Hepatocyte (in vitro differentiated cells): ENCODE data around the gene YJEFN3. TPM values are rescaled to one million over a fixed set of nuclear protein-coding genes. Genes with fewer than 3 reads are reported as not detected.

Source experiments
- DNase-seq: peaks from one replicate; pipeline ENCODE4 v3.0.0-alpha.2; 2016; ENCODE audit warnings: low spot score
- H2AFZ ChIP-seq: fragments of 200-600 bp; sonication (generic); 2 replicates; pipeline ENCODE4 v1.6.0; 2016; ENCODE audit warnings: antibody characterized with exemption, mild to moderate bottlenecking
- H3K27ac ChIP-seq: fragments of 200-600 bp; sonication (generic); 2 replicates; pipeline ENCODE4 v1.5.1; 2016; ENCODE audit warnings: mild to moderate bottlenecking
- H3K27me3 ChIP-seq: fragments of 200-600 bp; sonication (generic); 2 replicates; pipeline ENCODE4 v1.6.1; 2016
- H3K36me3 ChIP-seq: fragments of 200-600 bp; sonication (generic); replicated peaks from 2 replicates; pipeline ENCODE4 v1.5.1; 2016; ENCODE audit warnings: low read depth; ENCODE audit not compliant: insufficient read depth
- H3K4me1 ChIP-seq: fragments of 200-600 bp; sonication (generic); 2 replicates; pipeline ENCODE4 v1.5.1; 2016; ENCODE audit warnings: mild to moderate bottlenecking, moderate library complexity; ENCODE audit not compliant: insufficient read depth
- H3K4me2 ChIP-seq: fragments of 200-600 bp; sonication (generic); 2 replicates; pipeline ENCODE4 v1.6.0; 2016
- H3K4me3 ChIP-seq: fragments of 200-600 bp; sonication (generic); 2 replicates; pipeline ENCODE4 v1.5.1; 2016; ENCODE audit warnings: mild to moderate bottlenecking
- H3K79me2 ChIP-seq: fragments of 200-600 bp; sonication (generic); 2 replicates; pipeline ENCODE4 v1.6.0; 2017; ENCODE audit warnings: mild to moderate bottlenecking
- H3K9me2 ChIP-seq: fragments of 200-600 bp; sonication (generic); replicated peaks from 2 replicates; pipeline ENCODE4 v1.6.0; 2017; ENCODE audit warnings: mild to moderate bottlenecking; ENCODE audit not compliant: insufficient read depth
- H3K9me3 ChIP-seq: fragments of 200-600 bp; sonication (generic); 2 replicates; pipeline ENCODE4 v1.5.1; 2016; ENCODE audit warnings: low read depth, mild to moderate bottlenecking
- H4K20me1 ChIP-seq: fragments of 200-600 bp; sonication (generic); 2 replicates; pipeline ENCODE4 v1.6.0; 2016; ENCODE audit warnings: mild to moderate bottlenecking; ENCODE audit not compliant: insufficient read depth, poor library complexity, severe bottlenecking
- EZH2 ChIP-seq: fragments of 200-600 bp; sonication (generic); IDR thresholded peaks from 2 replicates; pipeline ENCODE4 v1.6.1; 2016; ENCODE audit warnings: antibody characterized with exemption, mild to moderate bottlenecking, borderline replicate concordance
- EZH2phosphoT487 ChIP-seq: fragments of 200-600 bp; sonication (generic); IDR thresholded peaks from one replicate; pipeline ENCODE4 v1.6.1; 2018; ENCODE audit warnings: antibody characterized with exemption, mild to moderate bottlenecking, low read depth, moderate library complexity; ENCODE audit not compliant: unreplicated experiment, severe bottlenecking
- WGBS: methylation state at CpG from one replicate; pipeline ENCODE4 v1.1.6; 2016; ENCODE audit warnings: low lambda C conversion rate; ENCODE audit errors: missing lambda C conversion rate; 5-methylcytosine and 5-hydroxymethylcytosine counted together
- polyA plus RNA-seq: library from polyadenylated mRNA; unstranded; fragments of >200 nt; fragmentation: Nextera tagmentation; extraction: Ambion mirVana; gene quantifications from 2 replicates; pipeline ENCODE4 v1.2.1, GENCODE V29; 2016
- total RNA-seq: library from RNA; depleted of rRNA; stranded (reverse); fragments of >200 nt; gene quantifications from 2 replicates; pipeline ENCODE4 v1.2.3, GENCODE V29; 2014
- TF ChIP-seq, protein P1 (sequence below): fragments of 200-600 bp; sonication (generic); IDR thresholded peaks from 2 replicates; pipeline ENCODE4 v1.5.1; 2016; ENCODE audit warnings: antibody characterized with exemption, mild to moderate bottlenecking; ENCODE audit not compliant: poor library complexity

Gene YJEFN3
- total and polyA plus RNA-seq, 2 experiments from 2014 or later, result 3.0 to 12.5 TPM

DNA sequence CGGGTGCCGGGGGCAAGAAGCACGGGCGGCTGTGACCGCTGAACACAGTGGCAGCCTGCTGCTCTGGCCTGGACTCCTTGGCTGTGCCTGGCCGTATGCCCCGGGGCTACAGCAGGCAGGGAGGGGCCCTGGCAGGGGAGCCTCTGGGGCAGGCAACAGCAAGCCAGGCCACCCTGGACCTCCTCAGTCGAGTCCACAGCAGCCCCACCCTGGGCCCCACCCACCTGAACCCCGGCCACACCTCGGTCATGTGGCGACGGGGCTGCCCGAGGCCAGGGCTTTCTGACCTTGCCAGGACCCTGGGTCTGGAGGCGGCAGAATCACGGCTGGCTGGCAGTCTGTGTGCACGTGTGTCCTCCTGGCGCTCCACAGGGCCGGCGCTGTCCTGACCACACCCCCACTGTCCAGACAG lies 18.0 kb downstream of the YJEFN3 start:
- 87% methylated on average over 18 of the region's 19 CpGs for WGBS
- no peaks in the 10 kb centered on the region for H4K20me1 ChIP-seq
- H3K4me2 ChIP-seq, result no peak overlapping the region
- H3K9me2 ChIP-seq, result no peaks in the 10 kb centered on the region
- no peaks in the 10 kb centered on the region for H3K36me3 ChIP-seq
- H3K27me3 ChIP-seq, result no peaks in the 10 kb centered on the region
- H3K27ac ChIP-seq, result no peak overlapping the region
- H3K9me3 ChIP-seq, result no peaks in the 10 kb centered on the region
- no peak for DNase-seq
- H3K4me3 ChIP-seq, result no peak overlapping the region
- no peaks in the 10 kb centered on the region for H3K79me2 ChIP-seq
- H3K4me1 ChIP-seq, result peaks cover 7% of the 10 kb centered on the region
- TF ChIP-seq EZH2phosphoT487, result no peak
- H2AFZ ChIP-seq, result no peak overlapping the region

GRCh38 chr19:19547674-19548336 lies 19.1 kb downstream of the YJEFN3 start:
- Histone ChIP-seq H3K9me3 (no peaks in the 10 kb centered on the region), H3K27ac (no peak overlapping the region), H3K27me3 (no peaks in the 10 kb centered on the region), H3K4me3 (no peak overlapping the region), H3K4me1 (peaks cover 7% of the 10 kb centered on the region), H3K9me2 (no peaks in the 10 kb centered on the region), H3K4me2 (no peak overlapping the region), H3K79me2 (no peaks in the 10 kb centered on the region), H3K36me3 (no peaks in the 10 kb centered on the region), H2AFZ (no peak overlapping the region), H4K20me1 (no peaks in the 10 kb centered on the region)
- no peak for TF ChIP-seq EZH2
- TF ChIP-seq, protein P1, sequence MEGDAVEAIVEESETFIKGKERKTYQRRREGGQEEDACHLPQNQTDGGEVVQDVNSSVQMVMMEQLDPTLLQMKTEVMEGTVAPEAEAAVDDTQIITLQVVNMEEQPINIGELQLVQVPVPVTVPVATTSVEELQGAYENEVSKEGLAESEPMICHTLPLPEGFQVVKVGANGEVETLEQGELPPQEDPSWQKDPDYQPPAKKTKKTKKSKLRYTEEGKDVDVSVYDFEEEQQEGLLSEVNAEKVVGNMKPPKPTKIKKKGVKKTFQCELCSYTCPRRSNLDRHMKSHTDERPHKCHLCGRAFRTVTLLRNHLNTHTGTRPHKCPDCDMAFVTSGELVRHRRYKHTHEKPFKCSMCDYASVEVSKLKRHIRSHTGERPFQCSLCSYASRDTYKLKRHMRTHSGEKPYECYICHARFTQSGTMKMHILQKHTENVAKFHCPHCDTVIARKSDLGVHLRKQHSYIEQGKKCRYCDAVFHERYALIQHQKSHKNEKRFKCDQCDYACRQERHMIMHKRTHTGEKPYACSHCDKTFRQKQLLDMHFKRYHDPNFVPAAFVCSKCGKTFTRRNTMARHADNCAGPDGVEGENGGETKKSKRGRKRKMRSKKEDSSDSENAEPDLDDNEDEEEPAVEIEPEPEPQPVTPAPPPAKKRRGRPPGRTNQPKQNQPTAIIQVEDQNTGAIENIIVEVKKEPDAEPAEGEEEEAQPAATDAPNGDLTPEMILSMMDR, result no peak
- no peak for TF ChIP-seq EZH2phosphoT487
- 80% methylated on average over 14 of the region's 15 CpGs for WGBS
- no peak for DNase-seq

GRCh38 chr19:19548915-19549759 lies 20.4 kb downstream of the YJEFN3 start:
- no peaks in the 10 kb centered on the region for H3K79me2 ChIP-seq
- H4K20me1 ChIP-seq, result no peaks in the 10 kb centered on the region
- peak overlapping the region; percentile 16 for H3K27ac ChIP-seq
- no peak overlapping the region for H3K4me3 ChIP-seq
- no peaks in the 10 kb centered on the region for H3K36me3 ChIP-seq
- no peaks in the 10 kb centered on the region for H3K9me2 ChIP-seq
- H3K4me1 ChIP-seq, result peaks cover 7% of the 10 kb centered on the region
- whole genome bisulfite sequencing, result 84% methylated on average over 13 of the region's 13 CpGs
- TF ChIP-seq, protein P1, result no peak
- no peak for TF ChIP-seq EZH2phosphoT487
- no peak for TF ChIP-seq EZH2
- no peak overlapping the region for H3K4me2 ChIP-seq
- no peak for DNase-seq
- H3K27me3 ChIP-seq, result no peaks in the 10 kb centered on the region
- H3K9me3 ChIP-seq, result no peaks in the 10 kb centered on the region
- H2AFZ ChIP-seq, result no peak overlapping the region

DNA sequence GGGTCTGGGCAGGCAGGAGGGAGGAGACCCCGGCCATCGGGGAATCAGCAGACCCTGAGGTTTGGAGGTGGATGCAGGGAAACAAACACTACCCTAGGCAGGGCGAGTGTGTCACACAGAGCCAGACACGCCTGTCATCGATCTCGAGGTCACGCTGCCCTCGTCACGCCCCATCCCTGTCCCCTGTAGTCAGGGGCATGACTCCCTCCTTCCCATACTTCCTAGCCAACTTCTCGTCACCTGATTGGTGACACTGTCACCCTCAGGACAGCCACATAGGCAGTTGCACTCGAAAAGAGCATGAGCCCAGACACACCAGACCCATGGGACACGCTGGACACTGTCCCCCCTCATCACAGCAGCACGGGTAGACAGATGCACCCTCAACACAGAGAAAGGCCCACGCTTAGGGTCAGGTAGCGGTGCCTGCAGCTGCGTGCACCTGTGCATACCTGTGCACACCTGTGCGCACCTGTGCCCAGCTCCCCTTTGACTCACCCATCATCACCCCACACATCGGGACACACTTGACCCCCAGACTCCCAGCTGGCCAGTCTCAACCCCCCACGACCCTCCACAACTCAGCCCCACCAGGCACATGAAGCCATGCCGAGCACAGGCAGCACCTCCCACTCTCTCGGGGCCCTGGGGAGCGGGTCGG lies 21.2 kb downstream of the YJEFN3 start:
- Histone ChIP-seq H3K36me3 (no peaks in the 10 kb centered on the region), H3K4me1 (peaks cover 7% of the 10 kb centered on the region), H3K4me3 (no peak overlapping the region), H3K79me2 (no peaks in the 10 kb centered on the region), H4K20me1 (no peaks in the 10 kb centered on the region), H3K9me2 (no peaks in the 10 kb centered on the region), H3K9me3 (no peaks in the 10 kb centered on the region), H3K4me2 (no peak overlapping the region), H3K27ac (peak overlapping the region; percentile 16), H3K27me3 (no peaks in the 10 kb centered on the region), H2AFZ (no peak overlapping the region)
- WGBS, result 84% methylated on average over 20 of the region's 23 CpGs
- no peak for DNase-seq
- TF ChIP-seq EZH2 (no peak), EZH2phosphoT487 (no peak)
- TF ChIP-seq, protein P1, result no peak
